Liver (tissue), 3 donors: Measurements from ENCODE around the gene STK24.

Experiments used
- CTCF ChIP-seq: fragments of 150-350 bp; IDR thresholded peaks from 2 replicates; pipeline ENCODE4 v1.5.1; 2017; ENCODE audit warnings: improper control_type of control experiment, low read depth, low read length; ENCODE audit not compliant: missing input control
- TF ChIP-seq, protein P1 (sequence below): IDR thresholded peaks from 2 replicates; pipeline ENCODE4 v1.6.1; 2016; ENCODE audit warnings: antibody characterized with exemption
- donor health status: healthy.
- donor health status: healthy.

- no peak for TF ChIP-seq CTCF
- TF ChIP-seq, protein P1, sequence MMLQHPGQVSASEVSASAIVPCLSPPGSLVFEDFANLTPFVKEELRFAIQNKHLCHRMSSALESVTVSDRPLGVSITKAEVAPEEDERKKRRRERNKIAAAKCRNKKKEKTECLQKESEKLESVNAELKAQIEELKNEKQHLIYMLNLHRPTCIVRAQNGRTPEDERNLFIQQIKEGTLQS = no peak
These were observed 80.5 kb downstream of the STK24 start for GRCh38 chr13:98496479-98496791.
